NCI-H2196 treated with DMSO at 0.1 percent for 48 hours (cell line): ENCODE measurements around the gene MYH15.

Source experiments
- DNase-seq: peaks from one replicate; lab custom pipeline; 2025; ENCODE audit not compliant: unreplicated experiment; lab: John Stamatoyannopoulos, UW

MYH15 gene

DNA sequence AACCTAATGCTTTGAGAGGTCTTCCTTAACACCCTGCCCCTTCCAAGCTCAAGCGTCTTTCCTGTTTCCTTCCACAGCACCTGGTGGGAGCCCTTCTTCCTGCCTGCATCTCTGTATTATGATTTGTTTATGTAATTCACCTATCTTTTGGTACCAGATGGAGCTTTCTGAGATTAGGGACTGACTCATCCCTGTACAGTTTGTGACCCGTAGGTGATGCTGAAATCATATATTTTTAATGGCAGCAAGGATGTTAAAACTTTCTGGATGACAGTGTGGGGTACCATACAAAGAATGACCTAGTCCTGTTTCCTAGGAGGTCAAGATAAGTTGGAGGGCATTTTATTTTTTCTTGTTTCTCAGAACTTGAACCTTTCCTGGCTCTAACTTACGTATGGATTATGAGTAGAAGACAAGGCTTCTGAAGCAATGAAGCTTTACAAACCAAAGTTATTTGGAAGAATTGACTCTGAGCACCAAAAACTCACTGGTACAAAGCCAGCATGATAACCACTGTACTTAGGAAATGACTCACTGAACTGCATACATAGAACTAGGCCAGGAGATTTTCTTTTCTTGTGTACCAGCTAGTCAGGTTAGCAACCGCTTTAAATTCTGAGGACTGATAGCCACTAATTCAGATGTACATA lies 167.4 kb downstream of the MYH15 start:
- no peak for DNase-seq

DNA sequence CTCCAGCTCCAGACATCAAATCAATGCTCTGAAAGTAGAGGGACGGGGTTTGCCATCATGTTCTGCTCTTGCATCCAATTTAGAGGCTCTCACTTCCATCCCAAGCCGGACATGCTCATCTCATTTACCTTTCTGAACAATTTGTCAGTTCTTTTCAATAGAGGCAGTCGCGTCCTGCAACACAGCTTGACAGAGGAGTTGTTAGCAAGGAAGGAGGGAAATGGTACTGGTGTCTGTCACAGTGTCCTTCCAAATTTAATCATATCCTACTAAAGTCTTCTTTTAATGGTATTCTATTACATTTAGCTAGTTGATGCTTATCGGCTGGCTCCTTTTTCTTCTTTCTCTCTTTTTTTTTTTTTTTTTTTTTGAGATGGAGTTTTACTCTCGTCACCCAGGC lies 168.5 kb downstream of the MYH15 start:
- no peak for DNase-seq

DNA sequence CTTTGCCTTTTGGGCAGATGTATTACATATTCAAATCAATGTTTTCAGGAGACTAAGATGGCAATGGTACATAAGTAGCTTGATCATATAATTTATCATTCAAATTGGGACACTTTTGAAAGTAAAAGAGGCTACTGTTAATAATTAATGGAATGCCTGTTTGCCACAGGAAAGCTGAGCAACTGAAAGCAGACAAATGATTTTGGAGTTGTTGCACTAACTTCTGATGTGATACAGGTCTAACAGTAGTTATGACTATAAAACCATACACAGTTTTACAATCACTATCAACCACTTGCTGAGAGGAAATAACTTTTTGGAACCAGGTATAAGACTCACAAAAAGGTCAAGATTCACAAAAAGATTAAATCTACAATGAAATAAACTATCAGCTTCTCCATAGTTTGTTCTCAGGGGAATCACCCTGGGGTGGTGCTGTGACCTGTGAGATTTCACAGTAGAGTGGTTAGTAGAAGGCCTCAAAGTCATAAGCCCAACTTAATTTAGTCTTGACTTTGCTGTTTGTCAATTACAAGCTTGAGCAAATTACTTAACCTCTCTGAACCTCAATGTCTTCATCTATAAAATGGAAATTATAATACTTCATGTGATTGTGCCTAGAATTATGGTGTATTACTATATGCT lies 171.4 kb downstream of the MYH15 start:
- no peak for DNase-seq

DNA sequence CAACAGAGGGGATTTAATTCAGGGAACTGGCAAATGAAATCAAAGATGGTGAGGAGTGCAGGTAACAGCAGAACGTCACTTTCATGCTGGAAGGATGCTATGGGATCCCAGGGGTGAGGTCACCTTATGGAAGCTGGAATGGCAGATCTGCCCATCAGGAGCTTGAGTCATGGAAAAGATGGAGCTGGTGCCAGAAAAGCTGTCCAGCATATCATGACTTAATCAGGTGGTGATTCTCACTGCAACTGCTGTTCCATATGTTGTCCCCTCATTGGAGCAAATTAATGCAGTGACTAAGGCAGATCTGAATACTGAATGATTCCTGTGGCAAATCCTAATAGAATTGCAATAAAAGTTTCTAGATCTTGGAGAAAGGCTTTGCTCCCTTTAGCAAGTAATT lies 175.7 kb downstream of the MYH15 start:
- DNase-seq = no peak

DNA sequence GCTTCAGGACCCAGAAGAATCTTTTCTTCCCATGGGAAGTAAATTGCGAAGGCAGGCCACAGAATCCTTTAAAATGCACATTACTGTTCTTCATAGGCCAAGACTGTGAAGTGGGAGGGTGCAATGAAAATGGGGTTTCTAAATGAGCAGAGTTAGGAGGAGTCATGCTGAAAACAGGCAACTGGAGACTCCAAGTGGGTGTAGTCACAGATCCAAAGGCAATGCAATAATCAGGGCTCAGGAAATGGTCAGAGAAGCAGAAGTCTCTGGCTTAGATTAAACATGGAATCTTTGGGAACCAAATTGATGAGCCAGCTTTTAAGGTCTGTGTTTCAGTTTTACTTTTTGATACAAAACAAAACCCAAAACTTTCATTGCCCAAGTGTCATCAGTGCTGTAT lies 176.4 kb downstream of the MYH15 start:
- DNase-seq = no peak

DNA sequence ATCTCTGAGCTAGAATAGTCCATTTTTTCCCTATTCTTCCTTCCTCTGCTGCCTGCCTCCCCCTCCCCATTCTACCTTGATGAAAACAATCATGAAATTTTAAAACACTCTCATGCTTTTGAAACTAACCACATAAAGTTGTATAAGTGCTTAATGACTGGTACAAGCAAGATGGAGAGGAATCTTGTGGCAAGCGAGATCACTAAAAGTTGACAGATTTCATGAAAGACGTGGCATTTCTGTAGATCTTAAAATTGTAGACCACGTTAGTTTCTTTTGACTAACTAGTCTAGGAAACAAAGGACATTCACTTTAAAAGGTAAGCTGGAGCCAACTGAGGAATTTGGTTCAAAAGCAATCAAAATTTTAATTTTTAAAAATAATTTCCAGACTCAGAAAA lies 178.6 kb downstream of the MYH15 start:
- no peak for DNase-seq
